SK-N-SH treated with all-trans-retinoic acid at 6 μM for 48 hours (cell line): ENCODE data around the gene DHX36.

Source experiments
- ARNTL ChIP-seq: fragments of 450-650 bp; formaldehyde crosslinking; IDR thresholded peaks from 2 replicates; pipeline ENCODE4 v1.5.0; 2020; ENCODE audit warnings: low read depth, mild to moderate bottlenecking, moderate library complexity, borderline replicate concordance
- TSHZ2 ChIP-seq: fragments of 250-450 bp; sonication (Bioruptor Pico); IDR thresholded peaks from 2 replicates; pipeline ENCODE4 v1.5.0; 2020; ENCODE audit warnings: mild to moderate bottlenecking, moderate library complexity
- ZFP30 ChIP-seq: fragments of 450-650 bp; formaldehyde crosslinking; IDR thresholded peaks from 2 replicates; pipeline ENCODE4 v1.5.0; 2022; ENCODE audit warnings: mild to moderate bottlenecking, moderate library complexity

- TF ChIP-seq TSHZ2 (CRISPR knock-in tag) (no peak), ARNTL (no peak), ZFP30 (CRISPR knock-in tag) (no peak)
Measured at GRCh38 chr3:154229217-154229590, 95.1 kb downstream of the DHX36 start.
